Measurements from ENCODE around the gene ITPR1.

The ITPR1 gene

GRCh38 chr3:4757575-4758248 lies 264.6 kb downstream of the ITPR1 start:
- TF ChIP-seq RARB (CRISPR knock-in tag; IDR thresholded peaks at IDR 0.05) (no peak), ZFP3 (CRISPR knock-in tag; IDR thresholded peaks at IDR 0.05) (no peak), OSR1 (CRISPR knock-in tag; IDR thresholded peaks at IDR 0.05) (no peak), GLIS3 (CRISPR knock-in tag; IDR thresholded peaks at IDR 0.05) (no peak), PATZ1 (CRISPR knock-in tag; IDR thresholded peaks at IDR 0.05; ENCODE audit: borderline replicate concordance) (no peak)
- TF ChIP-seq, protein P1, sequence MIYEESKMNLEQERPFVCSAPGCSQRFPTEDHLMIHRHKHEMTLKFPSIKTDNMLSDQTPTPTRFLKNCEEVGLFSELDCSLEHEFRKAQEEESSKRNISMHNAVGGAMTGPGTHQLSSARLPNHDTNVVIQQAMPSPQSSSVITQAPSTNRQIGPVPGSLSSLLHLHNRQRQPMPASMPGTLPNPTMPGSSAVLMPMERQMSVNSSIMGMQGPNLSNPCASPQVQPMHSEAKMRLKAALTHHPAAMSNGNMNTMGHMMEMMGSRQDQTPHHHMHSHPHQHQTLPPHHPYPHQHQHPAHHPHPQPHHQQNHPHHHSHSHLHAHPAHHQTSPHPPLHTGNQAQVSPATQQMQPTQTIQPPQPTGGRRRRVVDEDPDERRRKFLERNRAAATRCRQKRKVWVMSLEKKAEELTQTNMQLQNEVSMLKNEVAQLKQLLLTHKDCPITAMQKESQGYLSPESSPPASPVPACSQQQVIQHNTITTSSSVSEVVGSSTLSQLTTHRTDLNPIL (CRISPR knock-in tag; IDR thresholded peaks at IDR 0.05; ENCODE audit: low read depth) = no peak
- ATAC-seq = no peak

GRCh38 chr3:4758249-4758860 lies 265.2 kb downstream of the ITPR1 start:
- TF ChIP-seq, protein P2, sequence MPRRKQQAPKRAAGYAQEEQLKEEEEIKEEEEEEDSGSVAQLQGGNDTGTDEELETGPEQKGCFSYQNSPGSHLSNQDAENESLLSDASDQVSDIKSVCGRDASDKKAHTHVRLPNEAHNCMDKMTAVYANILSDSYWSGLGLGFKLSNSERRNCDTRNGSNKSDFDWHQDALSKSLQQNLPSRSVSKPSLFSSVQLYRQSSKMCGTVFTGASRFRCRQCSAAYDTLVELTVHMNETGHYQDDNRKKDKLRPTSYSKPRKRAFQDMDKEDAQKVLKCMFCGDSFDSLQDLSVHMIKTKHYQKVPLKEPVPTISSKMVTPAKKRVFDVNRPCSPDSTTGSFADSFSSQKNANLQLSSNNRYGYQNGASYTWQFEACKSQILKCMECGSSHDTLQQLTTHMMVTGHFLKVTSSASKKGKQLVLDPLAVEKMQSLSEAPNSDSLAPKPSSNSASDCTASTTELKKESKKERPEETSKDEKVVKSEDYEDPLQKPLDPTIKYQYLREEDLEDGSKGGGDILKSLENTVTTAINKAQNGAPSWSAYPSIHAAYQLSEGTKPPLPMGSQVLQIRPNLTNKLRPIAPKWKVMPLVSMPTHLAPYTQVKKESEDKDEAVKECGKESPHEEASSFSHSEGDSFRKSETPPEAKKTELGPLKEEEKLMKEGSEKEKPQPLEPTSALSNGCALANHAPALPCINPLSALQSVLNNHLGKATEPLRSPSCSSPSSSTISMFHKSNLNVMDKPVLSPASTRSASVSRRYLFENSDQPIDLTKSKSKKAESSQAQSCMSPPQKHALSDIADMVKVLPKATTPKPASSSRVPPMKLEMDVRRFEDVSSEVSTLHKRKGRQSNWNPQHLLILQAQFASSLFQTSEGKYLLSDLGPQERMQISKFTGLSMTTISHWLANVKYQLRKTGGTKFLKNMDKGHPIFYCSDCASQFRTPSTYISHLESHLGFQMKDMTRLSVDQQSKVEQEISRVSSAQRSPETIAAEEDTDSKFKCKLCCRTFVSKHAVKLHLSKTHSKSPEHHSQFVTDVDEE (CRISPR knock-in tag; IDR thresholded peaks at IDR 0.05) = no peak
- TF ChIP-seq OSR1 (CRISPR knock-in tag; IDR thresholded peaks at IDR 0.05) = no peak
- TF ChIP-seq BACH2 (CRISPR knock-in tag; IDR thresholded peaks at IDR 0.05; ENCODE audit: borderline replicate concordance) = no peak
- no peak for TF ChIP-seq ISL1 (CRISPR knock-in tag; IDR thresholded peaks at IDR 0.05)
- no peak for TF ChIP-seq SNAI2 (CRISPR knock-in tag; IDR thresholded peaks at IDR 0.05)
- no peak for TF ChIP-seq GLIS3 (CRISPR knock-in tag; IDR thresholded peaks at IDR 0.05)
- no peak for TF ChIP-seq TCF4 (CRISPR knock-in tag; IDR thresholded peaks at IDR 0.05; ENCODE audit: borderline replicate concordance)
- TF ChIP-seq, protein P1 (CRISPR knock-in tag; IDR thresholded peaks at IDR 0.05; ENCODE audit: low read depth) = no peak
- no peak for TF ChIP-seq ZNF565 (CRISPR knock-in tag; conservative IDR thresholded peaks at IDR 0.05; ENCODE audit: low read depth)
- no peak for TF ChIP-seq ARNTL (CRISPR knock-in tag; IDR thresholded peaks at IDR 0.05; ENCODE audit: borderline replicate concordance, low read depth)
- no peak for ATAC-seq

- TF ChIP-seq TCF4 (CRISPR knock-in tag; IDR thresholded peaks at IDR 0.05; ENCODE audit: borderline replicate concordance) = no peak
- no peak for TF ChIP-seq SNAI2 (CRISPR knock-in tag; IDR thresholded peaks at IDR 0.05)
- TF ChIP-seq POU6F1 (CRISPR knock-in tag; IDR thresholded peaks at IDR 0.05; ENCODE audit: borderline replicate concordance, low read depth) = no peak
- TF ChIP-seq RARB (CRISPR knock-in tag; IDR thresholded peaks at IDR 0.05) = no peak
- TF ChIP-seq TOX (CRISPR knock-in tag; IDR thresholded peaks at IDR 0.05; ENCODE audit: borderline replicate concordance) = no peak
- TF ChIP-seq BACH2 (CRISPR knock-in tag; IDR thresholded peaks at IDR 0.05; ENCODE audit: borderline replicate concordance) = no peak
- no peak for TF ChIP-seq ZNF70 (CRISPR knock-in tag; IDR thresholded peaks at IDR 0.05)
- TF ChIP-seq, protein P1 (CRISPR knock-in tag; IDR thresholded peaks at IDR 0.05; ENCODE audit: low read depth) = no peak
- TF ChIP-seq ZFP30 (CRISPR knock-in tag; IDR thresholded peaks at IDR 0.05) = no peak
- no peak for TF ChIP-seq ARNTL (CRISPR knock-in tag; IDR thresholded peaks at IDR 0.05; ENCODE audit: borderline replicate concordance, low read depth)
- ATAC-seq = no peak
Observed at GRCh38 chr3:4758957-4759656, 266.0 kb downstream of the ITPR1 start.

Data from SK-N-SH treated with all-trans-retinoic acid at 6 μM for 48 hours (cell line).